ENCODE results near the gene FAM3C.

FAM3C gene

GRCh38 chr7:121411597-121411979, 15.5 kb upstream of the FAM3C start:
- in situ Hi-C loops (cut with MboI; ENCODE audit: low sequenced_read_pairs): no loop called here

DNA sequence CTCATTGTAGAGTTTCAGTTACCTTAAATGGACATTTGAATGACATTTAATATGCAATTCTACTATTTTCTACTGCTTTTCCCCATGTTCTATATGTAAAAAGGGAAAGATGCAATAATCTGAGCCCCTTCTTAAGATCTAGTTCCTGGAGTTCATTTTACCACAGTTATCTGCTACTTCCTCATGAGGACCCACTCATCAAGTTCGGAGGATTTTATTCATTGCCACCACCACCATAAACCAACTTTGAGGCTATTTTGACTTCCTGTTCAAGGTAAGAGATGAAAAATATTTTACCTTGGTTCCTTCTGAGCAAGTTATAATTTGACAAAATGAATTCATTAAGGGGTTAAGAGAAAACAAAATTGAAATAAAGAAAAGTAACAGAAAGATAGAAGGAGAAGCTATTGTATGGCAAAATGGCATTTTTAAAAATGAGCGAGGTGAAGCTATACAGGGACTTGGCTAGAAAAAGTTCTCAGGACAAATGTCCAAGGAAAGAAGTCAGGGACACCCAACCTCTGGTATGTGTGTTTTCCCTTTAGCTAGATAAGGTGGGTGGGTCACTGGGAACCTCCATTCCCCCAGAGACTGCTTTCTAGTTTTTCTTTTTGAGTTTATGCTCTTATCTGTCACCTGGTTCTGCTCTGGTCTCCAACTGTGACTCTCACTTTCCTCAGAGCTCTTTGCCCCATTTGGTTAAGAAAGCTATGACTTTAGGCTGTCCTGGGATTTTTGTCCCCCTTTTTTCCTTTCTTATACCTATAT, 14.9 kb upstream of the FAM3C start:
- in situ Hi-C loops (cut with MboI; ENCODE audit: low sequenced_read_pairs): no loop called here

GRCh38 chr7:121406944-121407343, 10.8 kb upstream of the FAM3C start:
- in situ Hi-C loops (cut with MboI; ENCODE audit: low sequenced_read_pairs): no loop called here

GRCh38 chr7:121406461-121406860, 10.4 kb upstream of the FAM3C start:
- in situ Hi-C loops (cut with MboI; ENCODE audit: low sequenced_read_pairs): no loop called here

DNA sequence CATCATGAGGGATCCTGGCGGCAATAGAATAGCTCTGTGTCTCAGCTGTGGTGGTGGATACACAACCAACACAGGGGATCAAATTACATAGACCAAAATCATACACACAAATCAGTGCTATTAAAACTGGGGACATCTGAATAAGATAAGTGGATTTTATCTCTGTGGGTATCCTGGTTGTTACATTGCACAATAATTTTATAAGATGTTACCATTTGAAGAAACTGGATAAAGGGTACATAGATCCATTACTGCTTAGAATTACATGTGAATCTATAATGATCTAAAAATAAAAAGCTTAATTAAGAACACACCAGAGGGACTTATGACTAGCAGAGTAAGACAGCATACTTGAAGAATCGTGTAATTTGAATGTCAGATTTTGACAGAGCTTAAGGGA, 8.2 kb upstream of the FAM3C start:
- in situ Hi-C loops (cut with MboI; ENCODE audit: low sequenced_read_pairs): no loop called here

DNA sequence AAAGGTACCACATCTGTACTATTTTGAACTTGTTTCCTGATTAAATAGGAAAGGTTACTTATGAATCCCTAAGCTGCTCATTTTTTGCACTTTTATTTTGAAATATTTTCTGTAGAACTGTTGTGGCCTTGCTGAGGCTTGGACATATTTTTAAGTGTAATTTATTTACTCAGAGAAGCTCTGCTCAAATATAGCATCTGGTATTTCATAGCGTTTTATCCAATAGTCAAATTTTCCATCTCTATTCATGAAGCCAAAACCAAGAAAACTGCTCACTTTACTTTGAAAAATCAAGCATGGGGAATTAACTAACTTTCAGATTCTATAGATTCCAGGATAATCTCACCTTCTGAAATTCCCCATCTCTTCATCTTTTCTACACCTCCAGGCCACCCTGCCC, 6.6 kb upstream of the FAM3C start:
- in situ Hi-C loops (cut with MboI; ENCODE audit: low sequenced_read_pairs): no loop called here

GRCh38 chr7:121401896-121402295, 5.8 kb upstream of the FAM3C start:
- in situ Hi-C loops (cut with MboI; ENCODE audit: low sequenced_read_pairs): no loop called here

GRCh38 chr7:121398246-121398645, 2.1 kb upstream of the FAM3C start:
- in situ Hi-C loops (cut with MboI; ENCODE audit: low sequenced_read_pairs): no loop called here

DNA sequence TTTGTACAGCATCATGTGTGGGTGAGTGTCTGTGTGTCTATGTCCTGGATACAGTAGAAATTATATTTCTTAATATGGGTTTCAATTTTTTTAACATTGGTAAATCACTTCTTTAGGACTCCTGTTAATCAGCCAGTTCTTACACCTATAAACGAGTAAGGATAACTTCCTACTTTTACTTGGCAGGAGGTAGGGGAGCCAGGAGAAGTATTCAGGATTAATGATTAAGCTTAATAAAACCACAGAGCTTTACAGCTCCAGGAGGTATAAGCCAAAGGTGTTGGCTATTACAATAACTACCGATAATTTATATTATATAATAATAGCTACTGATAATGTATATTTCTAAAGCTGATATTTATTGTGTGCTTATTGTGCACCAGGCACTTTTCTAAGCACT, 1.7 kb upstream of the FAM3C start:
- in situ Hi-C loops (cut with MboI; ENCODE audit: low sequenced_read_pairs): no loop called here

DNA sequence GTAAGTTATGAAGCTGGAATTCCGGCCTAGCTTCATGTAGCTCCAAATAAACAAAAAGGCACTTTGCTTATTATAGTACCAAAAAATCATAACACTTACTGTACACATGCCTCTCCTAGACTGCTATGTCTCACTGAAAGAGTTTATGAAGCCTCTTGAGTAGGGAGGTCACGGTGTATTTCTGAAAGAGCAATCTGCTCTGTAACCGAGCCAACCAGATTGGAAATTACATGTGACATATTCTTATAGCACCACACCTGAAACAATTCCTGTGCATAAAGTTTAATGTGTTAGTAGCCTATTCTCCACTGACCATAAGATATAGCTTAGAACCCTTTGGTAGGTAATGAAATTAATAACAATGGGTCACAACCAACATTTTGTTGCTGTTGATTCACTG, 1.3 kb upstream of the FAM3C start:
- in situ Hi-C loops (cut with MboI; ENCODE audit: low sequenced_read_pairs): no loop called here

GRCh38 chr7:121395494-121395960, 581 bp downstream of the FAM3C start:
- in situ Hi-C loops (cut with MboI; ENCODE audit: low sequenced_read_pairs): no loop called here

- in situ Hi-C loops (cut with MboI; ENCODE audit: low sequenced_read_pairs): no loop called here
Measured at GRCh38 chr7:121394709-121395140, 1.4 kb downstream of the FAM3C start.

DNA sequence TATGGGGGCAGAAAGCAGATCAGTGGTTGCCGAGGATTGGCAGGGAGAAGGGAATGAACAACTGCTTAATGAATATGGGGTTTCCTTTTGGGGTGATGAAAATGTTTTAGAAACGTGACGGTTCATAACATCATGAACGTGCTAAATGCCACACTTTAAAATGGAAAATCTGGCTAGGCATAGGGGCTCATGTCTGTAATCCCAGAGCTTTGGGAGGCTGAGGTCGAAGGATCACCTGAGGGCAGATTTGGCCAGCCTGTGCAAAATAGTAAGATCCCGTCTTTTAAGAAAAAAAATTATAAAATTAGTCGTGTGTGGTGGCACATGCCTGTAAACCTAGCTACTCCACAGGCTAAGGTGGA, 3.1 kb downstream of the FAM3C start:
- in situ Hi-C loops (cut with MboI; ENCODE audit: low sequenced_read_pairs): no loop called here

DNA sequence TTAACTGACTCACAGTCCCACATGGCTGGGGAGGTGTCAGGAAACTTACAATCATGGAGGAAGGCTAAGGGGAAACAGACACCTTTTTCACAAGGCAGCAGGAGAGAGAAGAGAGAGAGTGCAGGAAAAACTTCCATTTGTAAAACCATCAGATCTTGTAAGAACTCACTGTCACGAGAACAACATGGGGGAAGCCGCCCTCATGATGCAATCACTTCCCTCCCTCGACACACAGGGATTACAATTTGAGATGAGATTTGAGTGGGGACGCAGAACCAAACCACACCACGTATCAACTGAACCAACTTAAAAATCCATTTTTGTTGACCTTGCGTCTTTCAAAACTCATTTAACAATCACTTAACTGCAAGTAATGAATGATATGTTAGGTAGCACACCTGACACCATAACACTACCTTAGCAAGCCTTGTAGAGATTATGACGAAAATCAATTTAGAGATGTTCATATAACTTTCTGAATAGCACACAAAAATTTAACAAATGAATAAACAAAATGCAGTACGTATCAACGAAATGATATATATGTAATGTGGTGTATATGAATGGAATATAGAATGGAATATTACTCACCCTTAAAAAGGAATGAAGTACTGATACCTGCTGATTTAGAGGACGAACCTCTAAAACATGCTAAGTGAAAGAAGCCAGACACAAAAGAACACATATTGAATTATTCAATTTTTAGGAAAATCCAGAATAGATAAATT, 3.7 kb downstream of the FAM3C start:
- in situ Hi-C loops (cut with MboI; ENCODE audit: low sequenced_read_pairs): no loop called here

DNA sequence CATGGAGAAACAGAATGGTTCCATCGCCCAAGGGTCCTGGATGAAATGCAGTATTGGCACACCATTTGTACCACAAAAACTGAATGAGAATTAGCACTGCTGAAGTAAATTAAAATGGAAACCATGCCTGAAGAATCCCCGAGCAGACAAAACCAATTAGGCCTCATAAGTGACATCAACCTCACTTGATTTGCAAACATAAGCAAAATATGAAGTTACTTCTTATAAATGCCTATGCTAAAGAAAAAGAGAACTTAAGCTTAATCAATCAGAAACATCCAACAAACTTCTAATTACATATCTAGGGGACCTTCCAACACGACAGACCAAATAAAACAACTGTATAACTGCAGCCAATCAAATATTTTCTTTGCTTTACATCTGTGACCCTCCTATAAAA, 4.4 kb downstream of the FAM3C start:
- in situ Hi-C loops (cut with MboI; ENCODE audit: low sequenced_read_pairs): no loop called here

DNA sequence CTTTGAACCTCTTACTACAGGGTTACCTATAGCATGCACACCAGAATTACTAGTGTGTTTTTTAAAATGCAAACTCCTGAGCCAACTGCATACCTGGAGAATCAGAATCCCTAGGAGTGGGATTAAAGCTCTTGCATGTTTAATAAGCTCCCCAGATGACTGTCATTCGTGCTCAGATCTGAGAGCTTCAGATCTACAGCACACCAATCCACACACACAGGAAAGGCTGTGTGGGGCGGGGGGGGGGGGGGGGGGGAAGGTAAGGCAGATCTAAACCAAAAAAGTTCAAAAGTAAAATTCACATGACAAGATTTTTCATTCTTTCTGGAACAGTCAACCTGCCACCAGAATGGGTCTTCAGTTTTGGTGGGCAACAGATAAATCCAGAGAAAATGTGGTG, 5.5 kb downstream of the FAM3C start:
- in situ Hi-C loops (cut with MboI; ENCODE audit: low sequenced_read_pairs): no loop called here

DNA sequence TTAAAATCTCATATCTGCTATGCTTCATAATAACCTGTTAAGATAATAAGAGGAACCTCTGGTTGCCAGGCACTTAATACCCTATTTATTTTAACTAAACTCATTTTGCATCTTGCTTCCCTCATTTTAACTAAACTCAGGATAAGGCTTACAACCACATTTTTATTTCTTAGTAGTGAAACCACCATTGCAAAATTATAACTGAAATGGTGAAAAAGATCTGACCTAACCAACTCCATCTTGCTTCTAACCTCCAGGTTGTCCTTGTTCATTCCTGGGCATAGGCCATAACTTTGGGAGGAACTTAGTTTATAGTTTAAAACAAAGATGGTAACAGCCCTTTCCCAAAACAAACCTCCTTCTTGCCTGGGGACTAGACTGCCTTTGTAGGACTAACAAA, 6.0 kb downstream of the FAM3C start:
- in situ Hi-C loops (cut with MboI; ENCODE audit: low sequenced_read_pairs): no loop called here

DNA sequence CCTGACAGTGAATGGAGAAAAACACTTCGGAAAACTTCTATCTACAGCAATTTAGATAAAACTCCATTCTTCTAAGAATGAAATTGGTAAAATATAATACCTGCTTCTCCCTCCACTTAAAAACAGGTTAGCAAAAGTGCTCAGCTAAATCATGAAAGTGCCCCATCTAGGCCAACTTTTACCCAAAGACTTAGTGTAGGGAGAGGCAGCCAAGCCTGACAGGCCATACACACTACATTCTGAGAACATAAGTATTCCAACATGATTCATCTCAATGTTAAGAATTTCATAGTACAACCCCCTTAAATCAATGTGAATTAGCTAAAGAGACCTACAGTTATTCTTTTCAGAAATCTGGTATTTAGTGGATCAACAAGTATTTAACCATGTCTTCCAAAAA, 7.2 kb downstream of the FAM3C start:
- in situ Hi-C loops (cut with MboI; ENCODE audit: low sequenced_read_pairs): no loop called here

DNA sequence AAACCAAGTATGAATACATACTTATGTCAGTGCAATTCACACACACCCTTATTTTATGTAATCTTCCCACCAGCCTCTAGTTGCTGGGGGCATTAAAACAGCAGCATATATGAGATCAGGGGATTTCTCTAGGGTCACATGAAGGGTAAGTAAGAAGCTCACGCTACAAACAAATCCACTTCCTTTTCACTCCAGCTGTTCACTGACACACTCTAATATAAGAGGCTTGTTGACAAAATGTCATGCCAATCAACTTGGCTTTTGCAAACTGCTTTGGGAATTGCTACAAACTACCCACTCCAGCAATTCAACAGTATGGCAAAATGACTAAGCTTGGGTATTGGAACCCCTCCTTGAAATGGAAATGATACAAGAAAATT, 10.3 kb downstream of the FAM3C start:
- in situ Hi-C loops (cut with MboI; ENCODE audit: low sequenced_read_pairs): no loop called here

- in situ Hi-C loops (cut with MboI; ENCODE audit: low sequenced_read_pairs): no loop called here
Measured at GRCh38 chr7:121385056-121385799, 10.9 kb downstream of the FAM3C start.

DNA sequence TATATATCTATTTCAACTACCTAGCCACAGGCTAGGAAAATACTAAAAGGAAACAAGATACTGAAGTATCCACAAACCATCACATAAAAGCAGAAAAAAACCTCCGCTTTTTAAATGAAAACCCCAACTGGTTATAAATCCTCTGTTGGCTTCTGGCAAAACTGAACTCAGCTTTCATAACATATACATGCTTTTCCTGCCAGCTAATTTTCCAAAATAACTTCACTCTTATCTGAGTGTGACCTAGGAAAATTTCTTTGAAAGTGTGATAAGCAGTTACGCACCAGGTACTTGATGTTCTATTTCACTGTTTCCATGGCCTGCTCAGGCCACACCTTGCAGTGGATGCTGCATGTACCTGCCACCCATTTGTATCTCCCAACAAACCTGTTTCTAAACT, 11.8 kb downstream of the FAM3C start:
- in situ Hi-C loops (cut with MboI; ENCODE audit: low sequenced_read_pairs): no loop called here
